ENCODE results near the gene IGLL5. TPM values are rescaled to one million over a fixed set of nuclear protein-coding genes. Genes with fewer than 3 reads are reported as not detected.

IGLL5 gene
- total and polyA plus RNA-seq, 2 experiments from 2014 or later: not detected

GRCh38 chr22:22912135-22912987 lies 24.7 kb downstream of the IGLL5 start:
- Histone ChIP-seq H3K27me3 (no peaks in the 10 kb centered on the region), H3K36me3 (no peaks in the 10 kb centered on the region), H3K9me3 (ENCODE audit: low read depth) (no peaks in the 10 kb centered on the region), H3K4me3 (no peak overlapping the region), H3K4me1 (ENCODE audit: low read depth) (no peaks in the 10 kb centered on the region), H3K27ac (no peak overlapping the region)
- no peak for TF ChIP-seq CTCF (IDR thresholded peaks at IDR 0.05; ENCODE audit: low read depth, low read length)
- no peak for DNase-seq (ENCODE audit: low read depth in 1 of 2, low spot score in 1 of 2)

GRCh38 chr22:22912988-22913253 lies 25.3 kb downstream of the IGLL5 start:
- Histone ChIP-seq H3K4me3 (no peak overlapping the region), H3K4me1 (ENCODE audit: low read depth) (no peaks in the 10 kb centered on the region), H3K9me3 (ENCODE audit: low read depth) (no peaks in the 10 kb centered on the region), H3K27me3 (no peaks in the 10 kb centered on the region), H3K36me3 (no peaks in the 10 kb centered on the region), H3K27ac (no peak overlapping the region)
- TF ChIP-seq CTCF (IDR thresholded peaks at IDR 0.05; ENCODE audit: low read depth, low read length): no peak
- no peak for DNase-seq (ENCODE audit: low read depth in 1 of 2, low spot score in 1 of 2)

- no peak overlapping the region for H3K27ac ChIP-seq
- TF ChIP-seq CTCF (IDR thresholded peaks at IDR 0.05; ENCODE audit: low read depth, low read length): no peak
- H3K4me3 ChIP-seq: no peak overlapping the region
- no peaks in the 10 kb centered on the region for H3K27me3 ChIP-seq
- no peaks in the 10 kb centered on the region for H3K36me3 ChIP-seq
- DNase-seq (ENCODE audit: low read depth in 1 of 2, low spot score in 1 of 2): no peak
- no peaks in the 10 kb centered on the region for H3K9me3 ChIP-seq (ENCODE audit: low read depth)
- no peaks in the 10 kb centered on the region for H3K4me1 ChIP-seq (ENCODE audit: low read depth)
Observed at GRCh38 chr22:22913989-22914388, 26.4 kb downstream of the IGLL5 start.

- H3K27me3 ChIP-seq: no peaks in the 10 kb centered on the region
- no peak for TF ChIP-seq CTCF (IDR thresholded peaks at IDR 0.05; ENCODE audit: low read depth, low read length)
- no peak for DNase-seq (ENCODE audit: low read depth in 1 of 2, low spot score in 1 of 2)
- H3K4me3 ChIP-seq: no peak overlapping the region
- H3K4me1 ChIP-seq (ENCODE audit: low read depth): no peaks in the 10 kb centered on the region
- H3K9me3 ChIP-seq (ENCODE audit: low read depth): no peaks in the 10 kb centered on the region
- no peak overlapping the region for H3K27ac ChIP-seq
- no peaks in the 10 kb centered on the region for H3K36me3 ChIP-seq
Observed at GRCh38 chr22:22914726-22915669, 27.4 kb downstream of the IGLL5 start.

- no peak overlapping the region for H3K27ac ChIP-seq
- TF ChIP-seq CTCF (IDR thresholded peaks at IDR 0.05; ENCODE audit: low read depth, low read length): no peak
- no peaks in the 10 kb centered on the region for H3K36me3 ChIP-seq
- H3K27me3 ChIP-seq: no peaks in the 10 kb centered on the region
- no peak for DNase-seq (ENCODE audit: low read depth in 1 of 2, low spot score in 1 of 2)
- no peaks in the 10 kb centered on the region for H3K9me3 ChIP-seq (ENCODE audit: low read depth)
- no peaks in the 10 kb centered on the region for H3K4me1 ChIP-seq (ENCODE audit: low read depth)
- no peak overlapping the region for H3K4me3 ChIP-seq
Observed at GRCh38 chr22:22915670-22916035, 28.0 kb downstream of the IGLL5 start.
